ENCODE data around the gene SPACA4. TPM values are rescaled to one million over a fixed set of nuclear protein-coding genes. Genes with fewer than 3 reads are reported as not detected.

The SPACA4 gene
- total and polyA plus RNA-seq, 2 of the 4 experiments (the other 2 are of a cell fraction), result not detected

DNA sequence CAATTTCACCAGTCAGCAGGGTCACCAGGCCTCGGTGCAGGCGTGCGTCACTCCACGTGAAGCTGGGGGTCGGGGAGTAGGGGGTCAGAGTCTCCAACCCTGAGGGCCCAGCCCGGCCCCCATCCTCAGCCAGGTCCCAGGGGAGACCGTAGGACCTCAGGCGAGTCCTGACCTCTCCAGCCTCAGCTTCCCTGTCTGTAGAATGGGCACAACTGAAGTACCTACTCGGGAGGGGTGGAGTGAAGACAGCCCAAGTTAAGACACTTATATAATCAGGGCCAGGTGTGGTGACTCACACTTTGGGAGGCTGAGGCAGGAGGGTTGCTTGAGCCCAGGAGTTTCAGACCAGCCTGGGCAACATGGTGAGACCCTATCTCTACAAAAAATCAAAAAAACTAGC lies 2.7 kb upstream of the SPACA4 start:
- no peak overlapping the region for H3K4me2 ChIP-seq (ENCODE audit: low read depth, low read length)
- no peak overlapping the region for H3K56ac ChIP-seq (ENCODE audit: extremely low read depth, insufficient read depth, low read length)
- no peak overlapping the region for H2AK9ac ChIP-seq (replicated peaks; ENCODE audit: low read depth, low read length, poor library complexity)
- TF ChIP-seq MXI1 (IDR thresholded peaks at IDR 0.05; ENCODE audit: borderline replicate concordance, low read depth, low read length) (no peak), POLR2A (IDR thresholded peaks at IDR 0.05; ENCODE audit: low read depth, low read length) (no peak), MAFK (IDR thresholded peaks at IDR 0.05; ENCODE audit: low read depth, low read length) (no peak), MAZ (IDR thresholded peaks at IDR 0.05; ENCODE audit: borderline replicate concordance, low read depth, low read length) (no peak)
- TF ChIP-seq, protein P1, sequence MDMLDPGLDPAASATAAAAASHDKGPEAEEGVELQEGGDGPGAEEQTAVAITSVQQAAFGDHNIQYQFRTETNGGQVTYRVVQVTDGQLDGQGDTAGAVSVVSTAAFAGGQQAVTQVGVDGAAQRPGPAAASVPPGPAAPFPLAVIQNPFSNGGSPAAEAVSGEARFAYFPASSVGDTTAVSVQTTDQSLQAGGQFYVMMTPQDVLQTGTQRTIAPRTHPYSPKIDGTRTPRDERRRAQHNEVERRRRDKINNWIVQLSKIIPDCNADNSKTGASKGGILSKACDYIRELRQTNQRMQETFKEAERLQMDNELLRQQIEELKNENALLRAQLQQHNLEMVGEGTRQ (IDR thresholded peaks at IDR 0.05; ENCODE audit: low read depth, low read length), result no peak
- H3K14ac ChIP-seq (replicated peaks; ENCODE audit: low read depth, low read length), result no peak overlapping the region
- no peak overlapping the region for H4K8ac ChIP-seq (ENCODE audit: low read depth in 2 of 2, low read length in 2 of 2)
- in situ Hi-C loops (cut with MboI; ENCODE audit: low sequenced_read_pairs) (no loop called here), dilution Hi-C loops (cut with HindIII; ENCODE audit: low sequenced_read_pairs, unreplicated experiment) (no loop called here), intact Hi-C loops (cut with micrococcal nuclease) (no loop called here)
- no peaks in the 10 kb centered on the region for H3K9me3 ChIP-seq (ENCODE audit: control insufficient read depth, insufficient read depth, low read length)
- no peaks in the 10 kb centered on the region for H3K79me1 ChIP-seq (ENCODE audit: low read depth in 1 of 2, low read length in 2 of 2)
- H3K9ac ChIP-seq (ENCODE audit: low read depth, low read length), result no peak overlapping the region
- H2BK20ac ChIP-seq (ENCODE audit: low read depth, low read length), result no peak overlapping the region
- H2BK120ac ChIP-seq (ENCODE audit: low read depth, low read length), result no peak overlapping the region
- no peak overlapping the region for H3K4ac ChIP-seq (ENCODE audit: low read depth, low read length)
- peaks cover 8% of the 10 kb centered on the region; the same call in 1 of the 2 replicates for H3K27me3 ChIP-seq (ENCODE audit: control insufficient read depth, insufficient read depth, low read length)
- ChIA-PET CTCF (interaction anchor here (0.6 kb wide), 1 partner anchor 93 kb away, joined by 3 read pairs; no protein-coding TSS in a partner anchor), POLR2A (ENCODE audit: unreplicated experiment) (no interaction called here)
- no peak overlapping the region for H2AFZ ChIP-seq (replicated peaks; ENCODE audit: low read length, poor library complexity)
- H3K18ac ChIP-seq (ENCODE audit: low read depth, low read length), result no peak overlapping the region
- no peak overlapping the region for H4K5ac ChIP-seq (ENCODE audit: low read depth, low read length)
- no peaks in the 10 kb centered on the region for H4K20me1 ChIP-seq (ENCODE audit: insufficient read depth, low read length)
- no peak overlapping the region for H2AK5ac ChIP-seq (ENCODE audit: low read depth, low read length)
- H3K36me3 ChIP-seq (ENCODE audit: control insufficient read depth, insufficient read depth, low read length), result no peaks in the 10 kb centered on the region
- no peak overlapping the region for H2BK15ac ChIP-seq (ENCODE audit: low read depth, low read length)
- H3K4me3 ChIP-seq (ENCODE audit: insufficient read depth, low read depth, low read length), result no peak overlapping the region
- no peak overlapping the region for H3K27ac ChIP-seq (ENCODE audit: insufficient read depth, low read length)
- no peaks in the 10 kb centered on the region for H3K9me1 ChIP-seq (ENCODE audit: insufficient read depth, low read length)
- no peaks in the 10 kb centered on the region for H3K4me1 ChIP-seq (ENCODE audit: control insufficient read depth, insufficient read depth, low read length)
- H4K91ac ChIP-seq (ENCODE audit: insufficient read depth, low read depth, low read length), result no peak overlapping the region
- BruUV-seq (replicated peaks), result no TSS peak
- ATAC-seq (ENCODE audit: low read depth) (no peak), DNase-seq (no peak)
- no peak overlapping the region for H3K23ac ChIP-seq (ENCODE audit: low read depth, low read length)
- WGBS, 2 experiments (ENCODE audit: extremely low coverage in 2 of 2, insufficient read length in 1 of 2), result no CpG with 5 or more reads among the region's 9 CpGs
- no peak overlapping the region for H2BK5ac ChIP-seq (ENCODE audit: low read depth, low read length, poor library complexity, severe bottlenecking)
